ENCODE results near the gene NRN1.

DNA sequence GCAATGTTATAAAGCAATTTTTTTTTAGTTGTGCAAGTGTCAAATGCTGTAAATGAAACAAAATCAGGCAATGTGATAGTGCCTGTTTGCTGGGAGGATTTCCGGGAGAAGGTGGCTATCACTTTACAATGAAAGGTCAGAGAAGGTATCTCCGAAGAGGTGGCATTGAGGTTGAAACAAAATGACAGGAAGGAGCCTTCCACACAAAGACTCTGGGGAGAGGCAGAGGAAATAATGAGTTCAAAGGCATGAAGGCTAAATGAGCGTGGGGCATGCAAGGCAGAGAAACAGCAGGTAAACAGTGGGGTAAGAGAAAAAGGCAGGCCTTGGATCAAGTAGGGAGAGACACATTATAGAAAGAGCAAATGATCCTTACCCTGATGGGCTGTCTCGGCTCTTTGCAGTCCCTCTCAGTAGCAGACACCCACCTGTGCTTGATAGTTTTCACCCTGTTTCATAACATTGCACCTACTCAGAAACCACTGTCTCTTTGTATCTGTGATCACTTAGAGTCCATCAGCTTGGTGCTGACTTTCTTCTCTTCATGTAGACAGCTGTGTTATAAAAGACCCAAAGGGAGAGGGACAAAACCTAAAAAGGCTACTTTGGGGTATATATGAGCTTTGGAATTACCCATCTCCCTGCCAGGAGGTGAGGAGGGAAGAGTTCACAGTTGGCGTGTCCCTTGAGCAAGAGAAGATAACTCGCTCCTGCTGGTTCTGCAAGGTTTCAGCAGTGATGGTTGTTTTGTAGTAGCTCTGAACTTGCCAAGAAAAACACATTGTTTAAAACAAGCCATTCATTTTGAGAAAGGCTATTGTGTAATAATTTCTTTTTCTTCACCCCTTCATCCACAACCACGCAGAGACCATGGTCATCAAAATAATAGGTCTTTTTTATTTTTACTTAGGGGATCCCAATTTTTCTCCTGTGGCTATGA, 22.3 kb downstream of the NRN1 start:
- TF ChIP-seq, protein P1, sequence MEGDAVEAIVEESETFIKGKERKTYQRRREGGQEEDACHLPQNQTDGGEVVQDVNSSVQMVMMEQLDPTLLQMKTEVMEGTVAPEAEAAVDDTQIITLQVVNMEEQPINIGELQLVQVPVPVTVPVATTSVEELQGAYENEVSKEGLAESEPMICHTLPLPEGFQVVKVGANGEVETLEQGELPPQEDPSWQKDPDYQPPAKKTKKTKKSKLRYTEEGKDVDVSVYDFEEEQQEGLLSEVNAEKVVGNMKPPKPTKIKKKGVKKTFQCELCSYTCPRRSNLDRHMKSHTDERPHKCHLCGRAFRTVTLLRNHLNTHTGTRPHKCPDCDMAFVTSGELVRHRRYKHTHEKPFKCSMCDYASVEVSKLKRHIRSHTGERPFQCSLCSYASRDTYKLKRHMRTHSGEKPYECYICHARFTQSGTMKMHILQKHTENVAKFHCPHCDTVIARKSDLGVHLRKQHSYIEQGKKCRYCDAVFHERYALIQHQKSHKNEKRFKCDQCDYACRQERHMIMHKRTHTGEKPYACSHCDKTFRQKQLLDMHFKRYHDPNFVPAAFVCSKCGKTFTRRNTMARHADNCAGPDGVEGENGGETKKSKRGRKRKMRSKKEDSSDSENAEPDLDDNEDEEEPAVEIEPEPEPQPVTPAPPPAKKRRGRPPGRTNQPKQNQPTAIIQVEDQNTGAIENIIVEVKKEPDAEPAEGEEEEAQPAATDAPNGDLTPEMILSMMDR (IDR thresholded peaks at IDR 0.05): no peak
- no peak for TF ChIP-seq POLR2A (IDR thresholded peaks at IDR 0.05)
- TF ChIP-seq POLR2AphosphoS5 (IDR thresholded peaks at IDR 0.05): no peak

Data from prostate gland (tissue), 2 donors.